ENCODE measurements around the gene CCDC27. TPM values are rescaled to one million over a fixed set of nuclear protein-coding genes. Genes with fewer than 3 reads are reported as not detected.

Gene CCDC27
- polyA plus RNA-seq, 4 donors: 0.06 to 0.27 TPM; not detected in 2

GRCh38 chr1:3777647-3778589, 25.7 kb downstream of the CCDC27 start:
- Histone ChIP-seq H3K4me3 (ENCODE audit: low read depth in 1 of 3, low read length in 3 of 3) (no peak overlapping the region), H3K27me3 (ENCODE audit: control insufficient read depth in 3 of 3, insufficient read depth in 3 of 3, low read length in 3 of 3) (no peaks in the 10 kb centered on the region), H3K4me1 (ENCODE audit: control insufficient read depth in 3 of 3, insufficient read depth in 2 of 3, low read depth in 1 of 3, low read length in 2 of 3) (peaks cover 0 to 30% (median 4%) of the 10 kb centered on the region in 3 donors), H3K36me3 (ENCODE audit: control insufficient read depth in 3 of 3, insufficient read depth in 2 of 3, low read depth in 1 of 3, low read length in 3 of 3) (peaks cover 9 to 53% (median 13%) of the 10 kb centered on the region in 3 donors), H3K9me3 (ENCODE audit: control insufficient read depth in 2 of 2, insufficient read depth in 1 of 2, low read depth in 1 of 2, low read length in 1 of 2) (peaks cover 0 to 2% of the 10 kb centered on the region in 2 donors), H3K27ac (ENCODE audit: low read depth in 1 of 3, low read length in 2 of 3) (no peak overlapping the region)
- FAIRE-seq (no peak), DNase-seq (no peak)
- WGBS, 3 donors: 81 to 88% (median 83%) methylated on average over 16 to 20 of the region's 20 CpGs

- Histone ChIP-seq H3K27ac (ENCODE audit: low read depth in 1 of 3, low read length in 2 of 3) (no peak overlapping the region), H3K4me3 (ENCODE audit: low read depth in 1 of 3, low read length in 3 of 3) (no peak overlapping the region), H3K27me3 (ENCODE audit: control insufficient read depth in 3 of 3, insufficient read depth in 3 of 3, low read length in 3 of 3) (no peaks in the 10 kb centered on the region), H3K4me1 (ENCODE audit: control insufficient read depth in 3 of 3, insufficient read depth in 2 of 3, low read depth in 1 of 3, low read length in 2 of 3) (peaks cover 0 to 27% (median 4%) of the 10 kb centered on the region in 3 donors), H3K9me3 (ENCODE audit: control insufficient read depth in 2 of 2, insufficient read depth in 1 of 2, low read depth in 1 of 2, low read length in 1 of 2) (peaks cover 0 to 2% of the 10 kb centered on the region in 2 donors), H3K36me3 (ENCODE audit: control insufficient read depth in 3 of 3, insufficient read depth in 2 of 3, low read depth in 1 of 3, low read length in 3 of 3) (peaks cover 10 to 58% (median 15%) of the 10 kb centered on the region in 3 donors)
- DNase-seq (no peak), FAIRE-seq (no peak)
- WGBS, 3 donors: 80 to 81% (median 81%) methylated on average over 14 of the region's 14 CpGs
These were observed 26.5 kb downstream of the CCDC27 start for GRCh38 chr1:3778590-3779264.

GRCh38 chr1:3779265-3779911, 27.1 kb downstream of the CCDC27 start:
- FAIRE-seq: no peak
- peaks cover 10 to 65% (median 15%) of the 10 kb centered on the region in 3 donors for H3K36me3 ChIP-seq (ENCODE audit: control insufficient read depth in 3 of 3, insufficient read depth in 2 of 3, low read depth in 1 of 3, low read length in 3 of 3)

GRCh38 chr1:3779912-3780416, 27.7 kb downstream of the CCDC27 start:
- WGBS, 3 donors: 93 to 94% (median 93%) methylated on average over 20 of the region's 20 CpGs
- FAIRE-seq: no peak
- H3K9me3 ChIP-seq (ENCODE audit: control insufficient read depth in 2 of 2, insufficient read depth in 1 of 2, low read depth in 1 of 2, low read length in 1 of 2): peaks cover 0 to 2% of the 10 kb centered on the region in 2 donors
- H3K27me3 ChIP-seq (ENCODE audit: control insufficient read depth in 3 of 3, insufficient read depth in 3 of 3, low read length in 3 of 3): no peaks in the 10 kb centered on the region
- H3K27ac ChIP-seq (ENCODE audit: low read depth in 1 of 3, low read length in 2 of 3): no peak overlapping the region
- DNase-seq: no peak
- H3K36me3 ChIP-seq (ENCODE audit: control insufficient read depth in 3 of 3, insufficient read depth in 2 of 3, low read depth in 1 of 3, low read length in 3 of 3): peaks cover 11 to 71% (median 17%) of the 10 kb centered on the region in 3 donors
- peaks cover 0 to 20% (median 4%) of the 10 kb centered on the region in 3 donors for H3K4me1 ChIP-seq (ENCODE audit: control insufficient read depth in 3 of 3, insufficient read depth in 2 of 3, low read depth in 1 of 3, low read length in 2 of 3)
- no peak overlapping the region for H3K4me3 ChIP-seq (ENCODE audit: low read depth in 1 of 3, low read length in 3 of 3)

More at GRCh38 chr1:3779265-3779911, 27.1 kb downstream of the CCDC27 start:
- Histone ChIP-seq H3K4me1 (ENCODE audit: control insufficient read depth in 3 of 3, insufficient read depth in 2 of 3, low read depth in 1 of 3, low read length in 2 of 3) (peaks cover 0 to 26% (median 4%) of the 10 kb centered on the region in 3 donors), H3K9me3 (ENCODE audit: control insufficient read depth in 2 of 2, insufficient read depth in 1 of 2, low read depth in 1 of 2, low read length in 1 of 2) (peaks cover 0 to 2% of the 10 kb centered on the region in 2 donors), H3K27ac (ENCODE audit: low read depth in 1 of 3, low read length in 2 of 3) (no peak overlapping the region), H3K27me3 (ENCODE audit: control insufficient read depth in 3 of 3, insufficient read depth in 3 of 3, low read length in 3 of 3) (no peaks in the 10 kb centered on the region), H3K4me3 (ENCODE audit: low read depth in 1 of 3, low read length in 3 of 3) (no peak overlapping the region)
- 90 to 96% (median 94%) methylated on average over 23 of the region's 23 CpGs for WGBS, 3 donors
- no peak for DNase-seq

- H3K36me3 ChIP-seq (ENCODE audit: control insufficient read depth in 3 of 3, insufficient read depth in 2 of 3, low read depth in 1 of 3, low read length in 3 of 3): peaks cover 12 to 79% (median 17%) of the 10 kb centered on the region in 3 donors
- no peak overlapping the region for H3K4me3 ChIP-seq (ENCODE audit: low read depth in 1 of 3, low read length in 3 of 3)
- no peaks in the 10 kb centered on the region for H3K27me3 ChIP-seq (ENCODE audit: control insufficient read depth in 3 of 3, insufficient read depth in 3 of 3, low read length in 3 of 3)
- H3K27ac ChIP-seq (ENCODE audit: low read depth in 1 of 3, low read length in 2 of 3): no peak overlapping the region
- no peak for DNase-seq
- peaks cover 0 to 2% of the 10 kb centered on the region in 2 donors for H3K9me3 ChIP-seq (ENCODE audit: control insufficient read depth in 2 of 2, insufficient read depth in 1 of 2, low read depth in 1 of 2, low read length in 1 of 2)
- FAIRE-seq: no peak
- WGBS, 3 donors: 90 to 92% (median 91%) methylated on average over 21 of the region's 21 CpGs
- H3K4me1 ChIP-seq (ENCODE audit: control insufficient read depth in 3 of 3, insufficient read depth in 2 of 3, low read depth in 1 of 3, low read length in 2 of 3): peaks cover 0 to 10% (median 0%) of the 10 kb centered on the region in 3 donors
These were observed 28.7 kb downstream of the CCDC27 start for GRCh38 chr1:3780901-3781300.

- WGBS, 3 donors: 94 to 95% (median 95%) methylated on average over 30 of the region's 30 CpGs
- Histone ChIP-seq H3K4me1 (ENCODE audit: control insufficient read depth in 3 of 3, insufficient read depth in 2 of 3, low read depth in 1 of 3, low read length in 2 of 3) (no peaks in the 10 kb centered on the region), H3K36me3 (ENCODE audit: control insufficient read depth in 3 of 3, insufficient read depth in 2 of 3, low read depth in 1 of 3, low read length in 3 of 3) (peaks cover 15 to 94% (median 17%) of the 10 kb centered on the region in 3 donors), H3K4me3 (ENCODE audit: low read depth in 1 of 3, low read length in 3 of 3) (no peak overlapping the region), H3K27me3 (ENCODE audit: control insufficient read depth in 3 of 3, insufficient read depth in 3 of 3, low read length in 3 of 3) (no peaks in the 10 kb centered on the region), H3K9me3 (ENCODE audit: control insufficient read depth in 2 of 2, insufficient read depth in 1 of 2, low read depth in 1 of 2, low read length in 1 of 2) (peaks cover 0 to 2% of the 10 kb centered on the region in 2 donors), H3K27ac (ENCODE audit: low read depth in 1 of 3, low read length in 2 of 3) (no peak overlapping the region)
- no peak for FAIRE-seq
- no peak for DNase-seq
These were observed 31.6 kb downstream of the CCDC27 start for GRCh38 chr1:3783651-3784474.

- Histone ChIP-seq H3K9me3 (ENCODE audit: control insufficient read depth in 2 of 2, insufficient read depth in 1 of 2, low read depth in 1 of 2, low read length in 1 of 2) (no peaks in the 10 kb centered on the region), H3K27ac (ENCODE audit: low read depth in 1 of 3, low read length in 2 of 3) (peak overlapping the region in 1 of 3 donors; percentile 6), H3K4me1 (ENCODE audit: control insufficient read depth in 3 of 3, insufficient read depth in 2 of 3, low read depth in 1 of 3, low read length in 2 of 3) (no peaks in the 10 kb centered on the region), H3K4me3 (ENCODE audit: low read depth in 1 of 3, low read length in 3 of 3) (no peak overlapping the region), H3K36me3 (ENCODE audit: control insufficient read depth in 3 of 3, insufficient read depth in 2 of 3, low read depth in 1 of 3, low read length in 3 of 3) (peaks cover 13 to 93% (median 17%) of the 10 kb centered on the region in 3 donors), H3K27me3 (ENCODE audit: control insufficient read depth in 3 of 3, insufficient read depth in 3 of 3, low read length in 3 of 3) (no peaks in the 10 kb centered on the region)
- FAIRE-seq (no peak), DNase-seq (peak; percentile 70 to 87)
- 36 to 74% (median 58%) methylated on average over 13 of the region's 13 CpGs for WGBS, 3 donors
These were observed 32.8 kb downstream of the CCDC27 start for GRCh38 chr1:3785045-3785444.
